H1 (cell line): ENCODE results near the gene AURKB. TPM values are rescaled to one million over a fixed set of nuclear protein-coding genes. Genes with fewer than 3 reads are reported as not detected.

Experiments used
- CTCF ChIA-PET: fragments of 300-600 bp; sonication (Branson Sonifier 250); formaldehyde crosslinking; loops from one replicate; lab custom pipeline; 2021; ENCODE audit not compliant: partially characterized antibody; lab: Charles Lee
- POLR2A ChIA-PET: fragments of 300-600 bp; sonication (Branson Sonifier 250); formaldehyde crosslinking; loops from one replicate; lab custom pipeline; 2021; ENCODE audit warnings: inconsistent platforms; ENCODE audit not compliant: partially characterized antibody; lab: Charles Lee
- DNase-seq, 2 experiments: peaks; one replicate each; pipeline versions ENCODE4 v3.0.0 to v3.0.0-alpha.2; 2010 to 2022; ENCODE audit warnings: low spot score in 2 of 2, low read depth in 1 of 2, mixed read lengths in 1 of 2
- FAIRE-seq: peaks from 2 replicates; lab custom pipeline; 2011; peaks lifted over from hg19 to GRCh38; lab: Jason Lieb, UNC
- H2AFZ ChIP-seq: 2 replicates; pipeline ENCODE4 v1.8.1; 2012; ENCODE audit warnings: low read length, inconsistent platforms
- H2AK5ac ChIP-seq: 2 replicates; pipeline ENCODE4 v1.6.1; 2013; ENCODE audit warnings: low read depth, low read length
- H2BK120ac ChIP-seq: replicated peaks from 2 replicates; pipeline ENCODE3; 2013; ENCODE audit warnings: low read depth, low read length, inconsistent platforms
- H2BK12ac ChIP-seq: 2 replicates; pipeline ENCODE4 v1.6.1; 2013; ENCODE audit warnings: low read depth, low read length
- H2BK15ac ChIP-seq: 2 replicates; pipeline ENCODE4 v1.6.1; 2013; ENCODE audit warnings: low read length
- H2BK20ac ChIP-seq: 2 replicates; pipeline ENCODE4 v1.6.1; 2013; ENCODE audit warnings: low read length
- H2BK5ac ChIP-seq: 2 replicates; pipeline ENCODE4 v1.6.1; 2013; ENCODE audit warnings: low read depth, low read length
- H3K14ac ChIP-seq: 2 replicates; pipeline ENCODE4 v1.6.1; 2013; ENCODE audit warnings: inconsistent platforms; ENCODE audit not compliant: insufficient read length
- H3K18ac ChIP-seq: 2 replicates; pipeline ENCODE4 v1.6.1; 2013; ENCODE audit warnings: low read length; ENCODE audit errors: extremely low read depth
- H3K23ac ChIP-seq: 2 replicates; pipeline ENCODE4 v1.6.1; 2013; ENCODE audit warnings: inconsistent platforms; ENCODE audit not compliant: insufficient read length
- H3K23me2 ChIP-seq: 2 replicates; pipeline ENCODE4 v1.6.1; 2013; ENCODE audit warnings: low read depth, low read length
- H3K27ac ChIP-seq: 2 replicates; pipeline ENCODE4 v1.6.1; 2011; ENCODE audit warnings: low read depth, low read length, inconsistent platforms
- H3K27me3 ChIP-seq, 4 experiments: replicated peaks in 1 of 4; 1 replicate in 1 of 4; 2 replicates in 3 of 4; pipeline versions ENCODE4 v1.6.1 to v1.8.1; 2011 to 2013; ENCODE audit warnings: low read length in 3 of 4, mild to moderate bottlenecking in 3 of 4, inconsistent platforms in 2 of 4, mixed read lengths in 2 of 4, moderate library complexity in 1 of 4; ENCODE audit not compliant: control insufficient read depth in 3 of 4, insufficient read depth in 3 of 4; ENCODE audit errors: extremely low read depth in 1 of 4
- H3K36me3 ChIP-seq, 4 experiments: 2 replicates each; pipeline versions ENCODE4 v1.6.1 to v1.8.1; 2011 to 2013; ENCODE audit warnings: mild to moderate bottlenecking in 4 of 4, low read length in 3 of 4, moderate library complexity in 2 of 4, control low read depth in 1 of 4, inconsistent platforms in 1 of 4; ENCODE audit not compliant: insufficient read depth in 4 of 4, control insufficient read depth in 2 of 4
- H3K4ac ChIP-seq: replicated peaks from 2 replicates; pipeline ENCODE3; 2013; ENCODE audit warnings: low read length, low read depth, mixed read lengths, inconsistent platforms; ENCODE audit not compliant: insufficient read length
- H3K4me1 ChIP-seq, 4 experiments: replicated peaks in 1 of 4; 1 replicate in 1 of 4; 2 replicates in 3 of 4; pipeline versions ENCODE4 v1.6.1 to v1.8.1; 2011 to 2013; ENCODE audit warnings: low read length in 3 of 4, inconsistent platforms in 2 of 4, mixed read lengths in 1 of 4; ENCODE audit not compliant: insufficient read depth in 4 of 4, control insufficient read depth in 3 of 4
- H3K4me2 ChIP-seq, 2 experiments: 2 replicates each; pipeline versions ENCODE4 v1.6.1 to v1.8.1; 2011 to 2013; ENCODE audit warnings: low read depth in 2 of 2, low read length in 2 of 2, control low read depth in 1 of 2, inconsistent platforms in 1 of 2, mild to moderate bottlenecking in 1 of 2; ENCODE audit not compliant: insufficient read depth in 1 of 2
- H3K4me3 ChIP-seq, 4 experiments: fragments of 200-600, 300-600 bp in 1 of 4; sonication (generic), shearing (Covaris generic), sonication (Bioruptor Twin) in 1 of 4; 2 replicates each; pipeline versions ENCODE4 v1.5.1 to v1.8.1; 2011 to 2016; ENCODE audit warnings: low read length in 4 of 4, low read depth in 3 of 4, control low read depth in 2 of 4, inconsistent platforms in 2 of 4, mild to moderate bottlenecking in 2 of 4, mixed read lengths in 1 of 4, moderate library complexity in 1 of 4; ENCODE audit not compliant: insufficient read depth in 2 of 4; ENCODE audit errors: extremely low read depth in 1 of 4
- H3K56ac ChIP-seq: replicated peaks from 2 replicates; pipeline ENCODE3; 2013; ENCODE audit warnings: low read depth, mild to moderate bottlenecking, mixed read lengths, low read length, inconsistent platforms; ENCODE audit not compliant: insufficient read length
- H3K79me1 ChIP-seq: 2 replicates; pipeline ENCODE4 v1.6.1; 2013; ENCODE audit warnings: low read depth, low read length, control low read depth
- H3K79me2 ChIP-seq, 2 experiments: 2 replicates each; pipeline versions ENCODE4 v1.6.1 to v1.8.1; 2012 to 2013; ENCODE audit warnings: low read length in 2 of 2, mild to moderate bottlenecking in 2 of 2, inconsistent platforms in 1 of 2; ENCODE audit not compliant: insufficient read depth in 2 of 2, control insufficient read depth in 1 of 2
- H3K9ac ChIP-seq, 4 experiments: replicated peaks in 1 of 4; 1 replicate in 1 of 4; 2 replicates in 3 of 4; pipeline versions ENCODE4 v1.6.1 to v1.8.1; 2011 to 2013; ENCODE audit warnings: low read depth in 3 of 4, low read length in 3 of 4, control low read depth in 2 of 4, mild to moderate bottlenecking in 2 of 4, moderate library complexity in 2 of 4, inconsistent platforms in 1 of 4; ENCODE audit errors: extremely low read depth in 1 of 4
- H3K9me3 ChIP-seq, 2 experiments: 2 replicates each; pipeline versions ENCODE4 v1.6.1 to v1.8.1; 2012 to 2013; ENCODE audit warnings: mild to moderate bottlenecking in 2 of 2, moderate library complexity in 2 of 2, control low read depth in 1 of 2, inconsistent platforms in 1 of 2, low read depth in 1 of 2, low read length in 1 of 2, mixed read lengths in 1 of 2; ENCODE audit not compliant: insufficient read depth in 2 of 2
- H4K20me1 ChIP-seq, 2 experiments: replicated peaks in 1 of 2; 2 replicates each; pipeline versions ENCODE3 to v1.8.1; 2011 to 2013; ENCODE audit warnings: inconsistent platforms in 2 of 2, low read length in 2 of 2, mild to moderate bottlenecking in 1 of 2; ENCODE audit not compliant: insufficient read depth in 2 of 2, control insufficient read depth in 1 of 2
- H4K5ac ChIP-seq: 2 replicates; pipeline ENCODE4 v1.6.1; 2013; ENCODE audit warnings: low read length, low read depth, mixed read lengths, inconsistent platforms; ENCODE audit not compliant: insufficient read length
- H4K8ac ChIP-seq: 2 replicates; pipeline ENCODE4 v1.8.0; 2013; ENCODE audit warnings: mild to moderate bottlenecking, moderate library complexity, low read length, inconsistent platforms; ENCODE audit not compliant: insufficient read depth; ENCODE audit errors: extremely low read depth
- H4K91ac ChIP-seq: replicated peaks from 2 replicates; pipeline ENCODE3; 2013; ENCODE audit warnings: low read length, mixed read lengths, inconsistent platforms; ENCODE audit not compliant: insufficient read length
- CBX5 ChIP-seq: fragments of 300-800, 300-1000 bp; sonication (generic); IDR thresholded peaks from 2 replicates; pipeline ENCODE4 v1.7.1; 2016; ENCODE audit warnings: antibody characterized with exemption, low read length, low read depth
- CREB1 ChIP-seq: IDR thresholded peaks from 2 replicates; pipeline ENCODE4 v1.6.1; 2012; ENCODE audit warnings: inconsistent platforms
- EZH2 ChIP-seq: fragments of 200-600 bp; sonication (generic); IDR thresholded peaks from 2 replicates; pipeline ENCODE4 v1.7.1; 2012; ENCODE audit warnings: low read depth, mild to moderate bottlenecking, moderate library complexity, low read length, inconsistent platforms; ENCODE audit not compliant: severe bottlenecking
- HDAC2 ChIP-seq, 2 experiments: fragments of 300-600 bp in 1 of 2; sonication (generic) in 1 of 2; IDR thresholded peaks; 2 replicates each; pipeline ENCODE4 v1.6.1; 2011 to 2012; ENCODE audit warnings: low read depth in 2 of 2, low read length in 2 of 2, mild to moderate bottlenecking in 2 of 2, moderate library complexity in 2 of 2, borderline replicate concordance in 1 of 2, inconsistent platforms in 1 of 2
- POLR2A ChIP-seq, 2 experiments: IDR thresholded peaks; 1 replicate in 1 of 2; 2 replicates in 1 of 2; pipeline ENCODE4 v1.6.1; 2011; ENCODE audit warnings: low read depth in 2 of 2, low read length in 2 of 2, mild to moderate bottlenecking in 2 of 2; ENCODE audit errors: control extremely low read depth in 1 of 2
- POU5F1 ChIP-seq: IDR thresholded peaks from 2 replicates; pipeline ENCODE4 v1.6.1; 2011; ENCODE audit warnings: low read depth, mild to moderate bottlenecking, low read length, moderate library complexity
- RNF2 ChIP-seq: fragments of 200-900, 300-1000 bp; sonication (generic); IDR thresholded peaks from 2 replicates; pipeline ENCODE4 v1.7.1; 2016; ENCODE audit warnings: borderline replicate concordance, low read depth, mild to moderate bottlenecking, antibody characterized with exemption, low read length; ENCODE audit not compliant: poor library complexity, severe bottlenecking; ENCODE audit errors: missing control alignments
- USF2 ChIP-seq: IDR thresholded peaks from 2 replicates; pipeline ENCODE4 v1.6.1; 2011; ENCODE audit warnings: low read length, improper control_type of control experiment
- WGBS, 2 experiments: shearing (Covaris generic) in 1 of 2; methylation state at CpG; one replicate each; pipeline versions ENCODE4 v1.1.6 to v1.1.7; 2013 to 2015; ENCODE audit warnings: low lambda C conversion rate in 2 of 2, mixed read lengths in 2 of 2, inconsistent platforms in 1 of 2, low coverage in 1 of 2, missing lambda C conversion rate in 1 of 2; ENCODE audit not compliant: insufficient replicate concordance in 2 of 2, insufficient coverage in 1 of 2, insufficient read length in 1 of 2; ENCODE audit errors: extremely low coverage in 1 of 2, missing lambda C conversion rate in 1 of 2; 5-methylcytosine and 5-hydroxymethylcytosine counted together
- polyA plus RNA-seq, 7 experiments: library from polyadenylated mRNA; depleted of rRNA in 3 of 7; stranded (reverse) in 5 of 7; unstranded in 2 of 7; fragments of >200 nt in 5 of 7; fragments of 200-250 nt in 2 of 7; gene quantifications; 1 replicate in 5 of 7; 2 replicates in 1 of 7; 4 replicates in 1 of 7; pipeline versions ENCODE4 v1.2.1 to v1.2.3, GENCODE V29; 2011 to 2013; ENCODE audit warnings: missing spikeins in 2 of 7, mixed read lengths in 2 of 7
- total RNA-seq: library from RNA; stranded (reverse); fragmentation: NEBNext Ultra II Directional; extraction: Animal tissue kit (Norgen Biotek cat#: 25700); gene quantifications from 2 replicates; pipeline ENCODE4 v1.2.1, GENCODE V29; 2021

Gene AURKB
- total and polyA plus RNA-seq, 2 of the 8 experiments (the other 6 are each of a cell fraction or from before 2014, with no cell fraction given): 102 to 160 TPM

GRCh38 chr17:8186787-8187516 is 23.4 kb downstream of the AURKB start:
- H2BK15ac ChIP-seq: no peak overlapping the region
- H3K79me2 ChIP-seq: no peaks in the 10 kb centered on the region
- H2BK12ac ChIP-seq: no peak overlapping the region
- peak overlapping the region; percentile 79 to 99 (median 93) for H3K4me3 ChIP-seq
- H3K4ac ChIP-seq: no peak overlapping the region
- peak overlapping the region in 3 of 4 experiments; percentile 64 to 71 (median 67) for H3K9ac ChIP-seq
- H3K23ac ChIP-seq: no peak overlapping the region
- H4K8ac ChIP-seq: no peak overlapping the region
- FAIRE-seq (peak; percentile 76), DNase-seq (peak; percentile 92 to 100)
- H4K5ac ChIP-seq: peak overlapping the region; percentile 4
- H3K14ac ChIP-seq: no peak overlapping the region
- H3K56ac ChIP-seq: no peak overlapping the region
- H3K4me2 ChIP-seq: peak overlapping the region; percentile 86 to 98
- H3K9me3 ChIP-seq: no peaks in the 10 kb centered on the region
- H3K27me3 ChIP-seq: peaks cover 2 to 17% (median 11%) of the 10 kb centered on the region in 4 experiments
- CTCF ChIA-PET: interaction anchor here (0.6 to 3.7 kb wide), 7 partner anchors 28 to 557 kb away, joined by 3 to 26 read pairs (median 4); no protein-coding TSS in a partner anchor
- H3K79me1 ChIP-seq: no peaks in the 10 kb centered on the region
- peaks cover 4 to 17% (median 10%) of the 10 kb centered on the region in 4 experiments; a peak in 6 of 7 replicates for H3K4me1 ChIP-seq
- WGBS, 2 experiments: 1% methylated on average over 32 of the region's 32 CpGs; no CpG with 5 or more reads in 1 of the 2 experiments
- no peak overlapping the region for H2BK5ac ChIP-seq
- peaks cover 16% of the 10 kb centered on the region for H3K23me2 ChIP-seq
- no peak overlapping the region for H4K91ac ChIP-seq
- no peak overlapping the region; the same call in 1 of the 2 replicates for H3K18ac ChIP-seq
- H2BK20ac ChIP-seq: no peak overlapping the region
- H3K36me3 ChIP-seq: no peaks in the 10 kb centered on the region
- no peak overlapping the region for H2BK120ac ChIP-seq
- peaks cover 2 to 6% of the 10 kb centered on the region in 2 experiments for H4K20me1 ChIP-seq
- POLR2A ChIA-PET: interaction anchor here (1.0 to 19.9 kb wide), 9 partner anchors 10 to 62 kb away, joined by 3 to 373 read pairs (median 8); partner anchors contain the start of genes AURKB, CTC1, PFAS and TMEM107
- no peak overlapping the region for H2AK5ac ChIP-seq
- peak overlapping the region; percentile 83; the same call in 1 of the 2 replicates for H2AFZ ChIP-seq
- H3K27ac ChIP-seq: peak overlapping the region; percentile 50; the same call in 1 of the 2 replicates
- TF ChIP-seq RNF2 (no peak), POLR2A (IDR thresholded peaks at IDR 0.05; ENCODE audit: control extremely low read depth in 1 of 2, low read depth in 2 of 2, low read length in 2 of 2) (no peak), USF2 (no peak), EZH2 (no peak), CBX5 (no peak), CREB1 (peak; percentile 50; the same call in 1 of the 2 replicates), HDAC2 (IDR thresholded peaks at IDR 0.05; ENCODE audit: borderline replicate concordance in 1 of 2, low read depth in 2 of 2, low read length in 2 of 2) (0 out of 4 replicates have a peak, but pooled peaks of 1 of the 2 experiments have one; percentile 61), POU5F1 (0 out of 2 replicates have a peak, but pooled peaks have one; percentile 46)
